Mesothelial cell of epicardium (in vitro differentiated cells): ENCODE results near the gene TOLLIP. TPM values are rescaled to one million over a fixed set of nuclear protein-coding genes. Genes with fewer than 3 reads are reported as not detected.

ENCODE experiments used
- DNase-seq, 2 experiments: peaks; one replicate each; pipeline ENCODE4 v3.0.0; 2021; ENCODE audit warnings: low spot score in 2 of 2; ENCODE audit not compliant: unreplicated experiment in 2 of 2
- H3K27ac Mint-ChIP-seq: 2 replicates; pipeline ENCODE4 v1.8.0; 2021; ENCODE audit warnings: mixed read lengths
- H3K27me3 Mint-ChIP-seq: 2 replicates; pipeline ENCODE4 v1.8.0; 2021; ENCODE audit warnings: low read depth, mixed read lengths
- H3K36me3 Mint-ChIP-seq: 2 replicates; pipeline ENCODE4 v1.8.0; 2021; ENCODE audit warnings: mixed read lengths
- H3K4me1 Mint-ChIP-seq: 2 replicates; pipeline ENCODE4 v1.8.0; 2021; ENCODE audit warnings: mixed read lengths
- H3K4me3 Mint-ChIP-seq: 2 replicates; pipeline ENCODE4 v1.8.0; 2021; ENCODE audit warnings: mild to moderate bottlenecking, moderate library complexity, mixed read lengths
- H3K9me3 Mint-ChIP-seq: 2 replicates; pipeline ENCODE4 v1.8.0; 2021; ENCODE audit warnings: mixed read lengths
- total RNA-seq: library from RNA; stranded (reverse); gene quantifications from 3 replicates; pipeline ENCODE4 v1.2.1, GENCODE V29; 2021
- TF ChIP-seq, protein P1 (sequence below): fragments of 200-600 bp; sonication (generic); IDR thresholded peaks from one replicate; pipeline ENCODE4 v1.5.0; 2021; ENCODE audit warnings: antibody characterized with exemption; ENCODE audit not compliant: unreplicated experiment

The TOLLIP gene
- total RNA-seq, 1 donor from 2014 or later: 43.2 TPM

- H3K9me3 Mint-ChIP-seq: no peaks in the 10 kb centered on the region
- TF ChIP-seq, protein P1, sequence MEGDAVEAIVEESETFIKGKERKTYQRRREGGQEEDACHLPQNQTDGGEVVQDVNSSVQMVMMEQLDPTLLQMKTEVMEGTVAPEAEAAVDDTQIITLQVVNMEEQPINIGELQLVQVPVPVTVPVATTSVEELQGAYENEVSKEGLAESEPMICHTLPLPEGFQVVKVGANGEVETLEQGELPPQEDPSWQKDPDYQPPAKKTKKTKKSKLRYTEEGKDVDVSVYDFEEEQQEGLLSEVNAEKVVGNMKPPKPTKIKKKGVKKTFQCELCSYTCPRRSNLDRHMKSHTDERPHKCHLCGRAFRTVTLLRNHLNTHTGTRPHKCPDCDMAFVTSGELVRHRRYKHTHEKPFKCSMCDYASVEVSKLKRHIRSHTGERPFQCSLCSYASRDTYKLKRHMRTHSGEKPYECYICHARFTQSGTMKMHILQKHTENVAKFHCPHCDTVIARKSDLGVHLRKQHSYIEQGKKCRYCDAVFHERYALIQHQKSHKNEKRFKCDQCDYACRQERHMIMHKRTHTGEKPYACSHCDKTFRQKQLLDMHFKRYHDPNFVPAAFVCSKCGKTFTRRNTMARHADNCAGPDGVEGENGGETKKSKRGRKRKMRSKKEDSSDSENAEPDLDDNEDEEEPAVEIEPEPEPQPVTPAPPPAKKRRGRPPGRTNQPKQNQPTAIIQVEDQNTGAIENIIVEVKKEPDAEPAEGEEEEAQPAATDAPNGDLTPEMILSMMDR: no peak
- H3K27ac Mint-ChIP-seq: no peak overlapping the region
- peak in 1 of 2 experiments; percentile 24 for DNase-seq
- H3K27me3 Mint-ChIP-seq: no peaks in the 10 kb centered on the region
- H3K36me3 Mint-ChIP-seq: peaks cover 3% of the 10 kb centered on the region
- H3K4me3 Mint-ChIP-seq: no peak overlapping the region
- peaks cover 16% of the 10 kb centered on the region for H3K4me1 Mint-ChIP-seq
Measured at GRCh38 chr11:1302461-1303125, 6.8 kb downstream of the TOLLIP start.

DNA sequence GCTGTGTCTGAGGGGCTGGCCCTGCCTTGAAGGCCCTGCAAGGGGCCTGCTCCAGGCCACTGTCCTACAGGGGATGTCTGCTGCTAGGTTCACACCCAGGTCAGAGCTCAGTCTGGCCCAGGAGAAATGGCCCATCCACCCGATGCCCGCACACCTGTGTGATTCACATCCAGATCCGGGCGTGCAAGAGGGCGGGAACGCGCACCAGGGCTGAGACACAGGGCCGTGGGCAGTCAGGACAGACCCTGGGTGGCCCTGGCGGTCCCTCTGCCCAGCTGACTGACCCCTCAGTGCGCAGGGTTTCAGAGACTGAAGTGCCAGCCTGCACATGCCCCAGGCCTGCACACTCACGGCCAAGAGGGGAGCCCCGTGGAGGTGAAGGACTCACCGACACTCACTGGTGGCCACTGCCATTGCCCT lies 7.4 kb downstream of the TOLLIP start:
- DNase-seq: peak in 1 of 2 experiments; percentile 26
- no peaks in the 10 kb centered on the region for H3K9me3 Mint-ChIP-seq
- H3K36me3 Mint-ChIP-seq: peaks cover 3% of the 10 kb centered on the region
- TF ChIP-seq, protein P1: no peak
- H3K27me3 Mint-ChIP-seq: no peaks in the 10 kb centered on the region
- no peak overlapping the region for H3K4me3 Mint-ChIP-seq
- H3K4me1 Mint-ChIP-seq: peaks cover 16% of the 10 kb centered on the region
- no peak overlapping the region for H3K27ac Mint-ChIP-seq

DNA sequence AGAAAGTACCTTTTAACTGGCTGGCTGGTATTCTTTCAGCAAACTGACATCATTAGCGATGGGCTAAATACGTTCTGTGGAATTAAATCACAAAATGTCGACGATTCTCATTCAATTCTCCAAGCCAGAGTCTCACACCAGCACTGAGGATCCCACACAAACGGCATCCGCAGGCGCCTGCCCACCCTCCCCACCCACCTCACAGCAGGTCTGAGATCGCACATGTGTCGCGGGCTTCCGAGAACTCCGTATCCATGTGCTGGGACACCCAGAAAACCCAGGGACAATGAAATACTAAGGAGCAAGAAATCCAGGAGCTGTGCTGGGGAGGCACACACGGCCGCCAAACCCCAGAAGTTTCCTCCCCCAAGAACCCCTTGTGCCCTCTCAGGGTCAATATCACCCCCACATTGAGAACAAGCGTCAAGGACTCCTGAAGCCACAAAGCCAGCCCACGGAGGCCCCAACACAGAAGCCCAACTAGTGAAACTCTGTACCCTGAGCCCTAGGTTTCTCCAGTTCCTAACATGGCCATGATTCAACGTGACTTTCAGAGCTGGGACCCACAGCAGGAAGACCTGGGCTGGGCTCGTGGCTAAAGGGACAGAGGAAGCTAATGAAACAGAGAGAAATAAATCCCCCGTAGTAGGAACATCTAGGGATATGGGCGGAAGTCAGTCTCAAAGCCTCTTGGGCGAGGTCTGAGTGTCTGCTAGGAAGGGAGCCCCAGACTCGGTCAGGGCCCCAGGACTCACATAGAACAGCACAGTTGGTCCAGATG lies 8.0 kb downstream of the TOLLIP start:
- Mint-ChIP-seq H3K9me3 (no peaks in the 10 kb centered on the region), H3K27ac (no peak overlapping the region), H3K4me1 (peaks cover 16% of the 10 kb centered on the region), H3K27me3 (no peaks in the 10 kb centered on the region), H3K4me3 (no peak overlapping the region), H3K36me3 (peaks cover 3% of the 10 kb centered on the region)
- TF ChIP-seq, protein P1: no peak
- DNase-seq: peak in 1 of 2 experiments; percentile 24

- Mint-ChIP-seq H3K27ac (no peak overlapping the region), H3K4me1 (peaks cover 16% of the 10 kb centered on the region), H3K4me3 (no peak overlapping the region), H3K9me3 (no peaks in the 10 kb centered on the region), H3K27me3 (no peaks in the 10 kb centered on the region), H3K36me3 (peaks cover 3% of the 10 kb centered on the region)
- TF ChIP-seq, protein P1: no peak
- DNase-seq: peak in 1 of 2 experiments; percentile 28
Measured at GRCh38 chr11:1300569-1301187, 8.8 kb downstream of the TOLLIP start.

- Mint-ChIP-seq H3K27me3 (no peaks in the 10 kb centered on the region), H3K36me3 (peaks cover 3% of the 10 kb centered on the region), H3K4me3 (no peak overlapping the region), H3K9me3 (no peaks in the 10 kb centered on the region), H3K27ac (no peak overlapping the region), H3K4me1 (peaks cover 16% of the 10 kb centered on the region)
- DNase-seq: no peak
- TF ChIP-seq, protein P1: no peak
Measured at GRCh38 chr11:1300121-1300520, 9.3 kb downstream of the TOLLIP start.
